GM10248 (cell line): ENCODE results near the gene INPP4B.

Source experiments
- CTCF ChIA-PET: fragments of 300-600 bp; sonication (Branson Sonifier 250); formaldehyde crosslinking; extraction: SDS; loops from one replicate; lab custom pipeline; 2021; ENCODE audit warnings: antibody characterized with exemption; lab: Yijun Ruan, JAX
- POLR2A ChIA-PET: fragments of 350-650 bp; sonication (Branson Sonifier 250); formaldehyde crosslinking; extraction: SDS; loops from one replicate; lab custom pipeline; 2020; ENCODE audit warnings: antibody characterized with exemption; lab: Yijun Ruan, JAX
- DNase-seq: peaks from one replicate; pipeline ENCODE4 v3.0.0; 2012; ENCODE audit errors: extremely low spot score
- CTCF ChIP-seq: IDR thresholded peaks from 2 replicates; pipeline ENCODE4 v1.5.1; 2012; ENCODE audit warnings: mild to moderate bottlenecking, low read depth; ENCODE audit errors: extremely low read depth, missing control alignments, control extremely low read depth

Gene INPP4B

GRCh38 chr4:142631836-142632235 is 214.3 kb downstream of the INPP4B start:
- CTCF ChIA-PET: no interaction called here

GRCh38 chr4:142615324-142615665 is 230.8 kb downstream of the INPP4B start:
- ChIA-PET CTCF (no interaction called here), POLR2A (no interaction called here)
- no peak for DNase-seq
- no peak for TF ChIP-seq CTCF

More at GRCh38 chr4:142631836-142632235, 214.3 kb downstream of the INPP4B start:
- DNase-seq: no peak
- POLR2A ChIA-PET: no interaction called here
- no peak for TF ChIP-seq CTCF

GRCh38 chr4:142614621-142615323 is 231.3 kb downstream of the INPP4B start:
- ChIA-PET POLR2A (no interaction called here), CTCF (interaction anchor here (1.3 kb wide), 1 partner anchor 11 kb away, joined by 3 read pairs; no protein-coding TSS in a partner anchor)
- no peak for DNase-seq
- no peak for TF ChIP-seq CTCF

- ChIA-PET POLR2A (no interaction called here), CTCF (no interaction called here)
- DNase-seq: no peak
- no peak for TF ChIP-seq CTCF
Observed at GRCh38 chr4:142607976-142608375, 238.1 kb downstream of the INPP4B start.

GRCh38 chr4:142600952-142601351 is 245.1 kb downstream of the INPP4B start:
- no peak for DNase-seq
- no peak for TF ChIP-seq CTCF
- CTCF ChIA-PET: no interaction called here
- POLR2A ChIA-PET: no interaction called here

GRCh38 chr4:142598132-142598531 is 248.0 kb downstream of the INPP4B start:
- no peak for TF ChIP-seq CTCF
- ChIA-PET POLR2A (no interaction called here), CTCF (no interaction called here)
- DNase-seq: no peak
